Measurements from ENCODE around the gene GSX1. TPM values are rescaled to one million over a fixed set of nuclear protein-coding genes. Genes with fewer than 3 reads are reported as not detected.

The GSX1 gene
- total RNA-seq, 4 donors from 2014 or later: not detected

GRCh38 chr13:27830010-27830409 lies 37.7 kb downstream of the GSX1 start:
- ATAC-seq (peak in 1 of 2 donors; percentile 60), DNase-seq (peak in 1 of 2 donors; percentile 14)
- Histone ChIP-seq H3K9me3 (no peaks in the 10 kb centered on the region), H3K27me3 (peaks cover 7 to 20% (median 11%) of the 10 kb centered on the region in 3 donors), H3K4me3 (peak overlapping the region in 3 of 4 donors; percentile 4 to 39 (median 37)), H3K27ac (no peak overlapping the region), H3K4me1 (no peaks in the 10 kb centered on the region), H3K36me3 (no peaks in the 10 kb centered on the region)
- TF ChIP-seq CTCF (IDR thresholded peaks at IDR 0.05 in 4 of 5, conservative IDR thresholded peaks at IDR 0.05 in 1 of 5): peak; percentile 63 to 95 (median 76)
- no peak for TF ChIP-seq POLR2A (IDR thresholded peaks at IDR 0.05)
- intact Hi-C loops (cut with DNase I; ENCODE audit: low total_unique reads) (loop anchor here (1.0 kb wide), 1 partner anchor 154 kb away; no protein-coding TSS in a partner anchor), in situ Hi-C loops (cut with MboI; ENCODE audit: low sequenced_read_pairs in 4 of 4) (loop anchor here in 3 of 4 donors (10.0 to 25.0 kb wide), 3 partner anchors 155 to 843 kb away; partner anchors contain the start of gene URAD (in 2 of the 3))

- peaks cover 4 to 14% (median 5%) of the 10 kb centered on the region in 3 donors for H3K27me3 ChIP-seq
- ATAC-seq (no peak), DNase-seq (no peak)
- H3K4me3 ChIP-seq: no peak overlapping the region
- in situ Hi-C loops (cut with MboI; ENCODE audit: low sequenced_read_pairs in 4 of 4) (loop anchor here in 3 of 4 donors (10.0 to 25.0 kb wide), 3 partner anchors 152 to 846 kb away; partner anchors contain the start of gene URAD (in 2 of the 3)), intact Hi-C loops (cut with DNase I; ENCODE audit: low total_unique reads) (loop anchor here (2.0 kb wide), 1 partner anchor 122 kb away; no protein-coding TSS in a partner anchor)
- TF ChIP-seq POLR2A (IDR thresholded peaks at IDR 0.05) (no peak), CTCF (IDR thresholded peaks at IDR 0.05 in 4 of 5, conservative IDR thresholded peaks at IDR 0.05 in 1 of 5) (no peak)
- no peaks in the 10 kb centered on the region for H3K4me1 ChIP-seq
- H3K36me3 ChIP-seq: no peaks in the 10 kb centered on the region
- no peak overlapping the region for H3K27ac ChIP-seq
- H3K9me3 ChIP-seq: no peaks in the 10 kb centered on the region
Measured at GRCh38 chr13:27833206-27833605, 40.9 kb downstream of the GSX1 start.

- no peaks in the 10 kb centered on the region for H3K9me3 ChIP-seq
- H3K36me3 ChIP-seq: no peaks in the 10 kb centered on the region
- intact Hi-C loops (cut with DNase I; ENCODE audit: low total_unique reads): no loop called here
- TF ChIP-seq CTCF (IDR thresholded peaks at IDR 0.05 in 4 of 5, conservative IDR thresholded peaks at IDR 0.05 in 1 of 5) (no peak), POLR2A (IDR thresholded peaks at IDR 0.05) (no peak)
- no peak overlapping the region for H3K4me3 ChIP-seq
- in situ Hi-C loops (cut with MboI; ENCODE audit: low sequenced_read_pairs in 4 of 4): loop anchor here in 3 of 4 donors (10.0 to 25.0 kb wide), 3 partner anchors 151 to 847 kb away; partner anchors contain the start of gene URAD (in 2 of the 3)
- ATAC-seq (no peak), DNase-seq (no peak)
- H3K27ac ChIP-seq: no peak overlapping the region
- no peaks in the 10 kb centered on the region for H3K4me1 ChIP-seq
- H3K27me3 ChIP-seq: peaks cover 4 to 21% (median 5%) of the 10 kb centered on the region in 3 donors
Measured at GRCh38 chr13:27834095-27834494, 41.8 kb downstream of the GSX1 start.

- H3K4me3 ChIP-seq: no peak overlapping the region
- no peaks in the 10 kb centered on the region for H3K36me3 ChIP-seq
- no peak for DNase-seq
- in situ Hi-C loops (cut with MboI; ENCODE audit: low sequenced_read_pairs in 4 of 4) (loop anchor here in 3 of 4 donors (10.0 to 25.0 kb wide), 3 partner anchors 149 to 848 kb away; partner anchors contain the start of gene URAD (in 2 of the 3)), intact Hi-C loops (cut with DNase I; ENCODE audit: low total_unique reads) (no loop called here)
- H3K9me3 ChIP-seq: no peaks in the 10 kb centered on the region
- H3K27me3 ChIP-seq: peaks cover 0 to 17% (median under 1%) of the 10 kb centered on the region in 3 donors
- ATAC-seq: no peak
- no peak overlapping the region for H3K27ac ChIP-seq
- no peak for TF ChIP-seq POLR2A (IDR thresholded peaks at IDR 0.05)
- no peaks in the 10 kb centered on the region for H3K4me1 ChIP-seq
Measured at GRCh38 chr13:27835799-27836198, 43.5 kb downstream of the GSX1 start.

GRCh38 chr13:27839809-27840467 lies 47.7 kb downstream of the GSX1 start:
- in situ Hi-C loops (cut with MboI; ENCODE audit: low sequenced_read_pairs in 4 of 4) (loop anchor here in 3 of 4 donors (10.0 to 25.0 kb wide), 3 partner anchors 145 to 853 kb away; partner anchors contain the start of gene URAD (in 2 of the 3)), intact Hi-C loops (cut with DNase I; ENCODE audit: low total_unique reads) (no loop called here)
- Histone ChIP-seq H3K27me3 (peaks cover 0 to 13% (median 4%) of the 10 kb centered on the region in 3 donors), H3K27ac (no peak overlapping the region), H3K9me3 (no peaks in the 10 kb centered on the region), H3K4me3 (no peak overlapping the region), H3K36me3 (no peaks in the 10 kb centered on the region), H3K4me1 (no peaks in the 10 kb centered on the region)
- DNase-seq: no peak
- ATAC-seq: no peak
- TF ChIP-seq CTCF (IDR thresholded peaks at IDR 0.05 in 4 of 5, conservative IDR thresholded peaks at IDR 0.05 in 1 of 5): no peak
- no peak for TF ChIP-seq POLR2A (IDR thresholded peaks at IDR 0.05)

Measured in gastrocnemius medialis (tissue), 4 donors.